ENCODE results near the gene TTYH1.
"Not testable (repeated sequence)": the region's sequence is repeated elsewhere in the genome, so short reads cannot be mapped to it uniquely, and the experiment has no call there.

TTYH1 gene

GRCh38 chr19:54459282-54460229 lies 44.3 kb downstream of the TTYH1 start:
- Mint-ChIP-seq H3K4me1 (ENCODE audit: low read depth) (peaks cover 59% of the 10 kb centered on the region), H3K36me3 (ENCODE audit: low read depth) (peaks cover 83% of the 10 kb centered on the region), H3K27ac (peak overlapping the region; percentile 17), H3K9me3 (no peaks in the 10 kb centered on the region), H3K4me3 (no peak overlapping the region), H3K27me3 (no peaks in the 10 kb centered on the region)
- intact Hi-C loops (cut with micrococcal nuclease) = no loop called here

GRCh38 chr19:54460230-54461005 lies 45.2 kb downstream of the TTYH1 start:
- intact Hi-C loops (cut with micrococcal nuclease) = no loop called here
- Mint-ChIP-seq H3K27me3 (peaks cover 4% of the 10 kb centered on the region), H3K4me1 (ENCODE audit: low read depth) (peaks cover 63% of the 10 kb centered on the region), H3K4me3 (no peak overlapping the region), H3K9me3 (no peaks in the 10 kb centered on the region), H3K27ac (peak overlapping the region; percentile 17), H3K36me3 (ENCODE audit: low read depth) (peaks cover 75% of the 10 kb centered on the region)

GRCh38 chr19:54461210-54461609 lies 45.9 kb downstream of the TTYH1 start:
- peaks cover 12% of the 10 kb centered on the region for H3K27me3 Mint-ChIP-seq
- H3K36me3 Mint-ChIP-seq (ENCODE audit: low read depth) = peaks cover 67% of the 10 kb centered on the region
- intact Hi-C loops (cut with micrococcal nuclease) = no loop called here
- no peaks in the 10 kb centered on the region for H3K9me3 Mint-ChIP-seq
- no peak overlapping the region for H3K4me3 Mint-ChIP-seq
- peak overlapping the region; percentile 95 for H3K27ac Mint-ChIP-seq
- peaks cover 63% of the 10 kb centered on the region for H3K4me1 Mint-ChIP-seq (ENCODE audit: low read depth)

- Mint-ChIP-seq H3K27ac (peak overlapping the region; percentile 95), H3K9me3 (no peaks in the 10 kb centered on the region), H3K27me3 (peaks cover 15% of the 10 kb centered on the region), H3K36me3 (ENCODE audit: low read depth) (peaks cover 63% of the 10 kb centered on the region), H3K4me1 (ENCODE audit: low read depth) (peaks cover 63% of the 10 kb centered on the region), H3K4me3 (peak overlapping the region; percentile 78)
- intact Hi-C loops (cut with micrococcal nuclease) = loop anchor here (1.0 kb wide), 1 partner anchor 13 kb away; no protein-coding TSS in a partner anchor
These were observed 46.3 kb downstream of the TTYH1 start for GRCh38 chr19:54461613-54462012.

- peak overlapping the region; percentile 95 for H3K27ac Mint-ChIP-seq
- peaks cover 57% of the 10 kb centered on the region for H3K36me3 Mint-ChIP-seq (ENCODE audit: low read depth)
- peak overlapping the region; percentile 78 for H3K4me3 Mint-ChIP-seq
- no peaks in the 10 kb centered on the region for H3K9me3 Mint-ChIP-seq
- peaks cover 19% of the 10 kb centered on the region for H3K27me3 Mint-ChIP-seq
- peaks cover 63% of the 10 kb centered on the region for H3K4me1 Mint-ChIP-seq (ENCODE audit: low read depth)
- intact Hi-C loops (cut with micrococcal nuclease) = loop anchor here (1.0 kb wide), 1 partner anchor 14 kb away; no protein-coding TSS in a partner anchor
These were observed 46.9 kb downstream of the TTYH1 start for GRCh38 chr19:54462047-54462654.

GRCh38 chr19:54462655-54463530 lies 47.6 kb downstream of the TTYH1 start:
- H3K9me3 Mint-ChIP-seq = no peaks in the 10 kb centered on the region
- H3K4me1 Mint-ChIP-seq (ENCODE audit: low read depth) = peaks cover 61% of the 10 kb centered on the region
- H3K27ac Mint-ChIP-seq = peak overlapping the region; percentile 95
- intact Hi-C loops (cut with micrococcal nuclease) = loop anchor here (1.0 kb wide), 1 partner anchor 15 kb away; no protein-coding TSS in a partner anchor
- H3K27me3 Mint-ChIP-seq = peaks cover 24% of the 10 kb centered on the region
- H3K4me3 Mint-ChIP-seq = peak overlapping the region; percentile 82
- H3K36me3 Mint-ChIP-seq (ENCODE audit: low read depth) = peaks cover 50% of the 10 kb centered on the region

- Mint-ChIP-seq H3K36me3 (ENCODE audit: low read depth) (peaks cover 43% of the 10 kb centered on the region), H3K27me3 (peaks cover 28% of the 10 kb centered on the region), H3K4me1 (ENCODE audit: low read depth) (peaks cover 54% of the 10 kb centered on the region), H3K9me3 (no peaks in the 10 kb centered on the region), H3K4me3 (peak within 1 kb of the TSS; percentile 82), H3K27ac (peak within 1 kb of the TSS; percentile 95)
- intact Hi-C loops (cut with micrococcal nuclease) = no loop called here
These were observed 48.3 kb downstream of the TTYH1 start, which contains the start of gene LENG9 for GRCh38 chr19:54463531-54464043. Gene LENG9, minus strand, starts transcription at chr19:54463778. Its CDS starts 252 bp downstream, at chr19:54463526.

- H3K36me3 Mint-ChIP-seq (ENCODE audit: low read depth) = peaks cover 38% of the 10 kb centered on the region
- no peaks in the 10 kb centered on the region for H3K9me3 Mint-ChIP-seq
These were observed 48.9 kb downstream of the TTYH1 start for GRCh38 chr19:54464044-54464629.

GRCh38 chr19:54464630-54465425 lies 49.6 kb downstream of the TTYH1 start:
- H3K4me3 Mint-ChIP-seq = peak overlapping the region; percentile 82
- peaks cover 45% of the 10 kb centered on the region for H3K4me1 Mint-ChIP-seq (ENCODE audit: low read depth)
- no peaks in the 10 kb centered on the region for H3K9me3 Mint-ChIP-seq
- intact Hi-C loops (cut with micrococcal nuclease) = no loop called here
- H3K36me3 Mint-ChIP-seq (ENCODE audit: low read depth) = peaks cover 31% of the 10 kb centered on the region
- H3K27ac Mint-ChIP-seq = peak overlapping the region; percentile 95
- H3K27me3 Mint-ChIP-seq = peaks cover 40% of the 10 kb centered on the region

More at GRCh38 chr19:54464044-54464629, 48.9 kb downstream of the TTYH1 start:
- Mint-ChIP-seq H3K27ac (peak overlapping the region; percentile 95), H3K27me3 (peaks cover 33% of the 10 kb centered on the region), H3K4me3 (peak overlapping the region; percentile 82), H3K4me1 (ENCODE audit: low read depth) (peaks cover 48% of the 10 kb centered on the region)
- intact Hi-C loops (cut with micrococcal nuclease) = no loop called here

- Mint-ChIP-seq H3K4me1 (ENCODE audit: low read depth) (peaks cover 47% of the 10 kb centered on the region), H3K36me3 (ENCODE audit: low read depth) (peaks cover 23% of the 10 kb centered on the region), H3K27me3 (peaks cover 48% of the 10 kb centered on the region), H3K4me3 (peak overlapping the region; percentile 54), H3K27ac (peak overlapping the region; percentile 39), H3K9me3 (no peaks in the 10 kb centered on the region)
- intact Hi-C loops (cut with micrococcal nuclease) = no loop called here
These were observed 50.3 kb downstream of the TTYH1 start for GRCh38 chr19:54465426-54466109.

- intact Hi-C loops (cut with micrococcal nuclease); H3K9me3 Mint-ChIP-seq; H3K4me3 Mint-ChIP-seq: not testable (repeated sequence)
- peak overlapping the region; percentile 39 for H3K27ac Mint-ChIP-seq
- peaks cover 53% of the 10 kb centered on the region for H3K27me3 Mint-ChIP-seq
- H3K36me3 Mint-ChIP-seq (ENCODE audit: low read depth) = peaks cover 18% of the 10 kb centered on the region
- peaks cover 46% of the 10 kb centered on the region for H3K4me1 Mint-ChIP-seq (ENCODE audit: low read depth)
These were observed 50.8 kb downstream of the TTYH1 start for GRCh38 chr19:54466110-54466480.

Measured in dendritic cell treated with granulocyte-macrophage colony-stimulating factor and Interleukin-4, amounts not matched to agents 40 ng/mL and 50 ng/mL, for 4 days (primary cell).